Endothelial cell (in vitro differentiated cells): ENCODE measurements around the gene ADAT2. TPM values are rescaled to one million over a fixed set of nuclear protein-coding genes. Genes with fewer than 3 reads are reported as not detected.
A peak's percentile ranks its signal among the peaks of the same experiment; 100 is the strongest.

Experiments used
- DNase-seq: peaks from one replicate; pipeline ENCODE4 v3.0.0; 2021; ENCODE audit warnings: low spot score
- H3K27ac Mint-ChIP-seq: one replicate; pipeline ENCODE4 v1.8.0; 2021; ENCODE audit warnings: mixed read lengths, inconsistent platforms; ENCODE audit not compliant: unreplicated experiment
- H3K27me3 Mint-ChIP-seq: one replicate; pipeline ENCODE4 v1.8.0; 2021; ENCODE audit warnings: mild to moderate bottlenecking, moderate library complexity, mixed read lengths, inconsistent platforms; ENCODE audit not compliant: unreplicated experiment
- H3K36me3 Mint-ChIP-seq: one replicate; pipeline ENCODE4 v1.8.0; 2021; ENCODE audit warnings: mild to moderate bottlenecking, low read depth, mixed read lengths, inconsistent platforms; ENCODE audit not compliant: unreplicated experiment
- H3K4me1 Mint-ChIP-seq: one replicate; pipeline ENCODE4 v1.8.0; 2021; ENCODE audit warnings: mild to moderate bottlenecking, mixed read lengths, inconsistent platforms; ENCODE audit not compliant: unreplicated experiment
- H3K4me3 Mint-ChIP-seq: one replicate; pipeline ENCODE4 v1.8.0; 2021; ENCODE audit warnings: mild to moderate bottlenecking, mixed read lengths, inconsistent platforms; ENCODE audit not compliant: unreplicated experiment
- H3K9me3 Mint-ChIP-seq: one replicate; pipeline ENCODE4 v1.8.0; 2021; ENCODE audit warnings: mixed read lengths, inconsistent platforms; ENCODE audit not compliant: unreplicated experiment
- total RNA-seq: library from RNA; stranded (reverse); fragmentation: NEBNext Ultra II Directional; extraction: Animal tissue kit (Norgen Biotek cat#: 25700); gene quantifications from one replicate; pipeline ENCODE4 v1.2.1, GENCODE V29; 2021; ENCODE audit not compliant: unreplicated experiment
- TF ChIP-seq, protein P1 (sequence below): fragments of 200-600 bp; sonication (generic); IDR thresholded peaks from one replicate; pipeline ENCODE4 v1.5.0; 2021; ENCODE audit warnings: antibody characterized with exemption; ENCODE audit not compliant: unreplicated experiment

Gene ADAT2
- total RNA-seq, 1 donor from 2014 or later = 10.0 TPM

DNA sequence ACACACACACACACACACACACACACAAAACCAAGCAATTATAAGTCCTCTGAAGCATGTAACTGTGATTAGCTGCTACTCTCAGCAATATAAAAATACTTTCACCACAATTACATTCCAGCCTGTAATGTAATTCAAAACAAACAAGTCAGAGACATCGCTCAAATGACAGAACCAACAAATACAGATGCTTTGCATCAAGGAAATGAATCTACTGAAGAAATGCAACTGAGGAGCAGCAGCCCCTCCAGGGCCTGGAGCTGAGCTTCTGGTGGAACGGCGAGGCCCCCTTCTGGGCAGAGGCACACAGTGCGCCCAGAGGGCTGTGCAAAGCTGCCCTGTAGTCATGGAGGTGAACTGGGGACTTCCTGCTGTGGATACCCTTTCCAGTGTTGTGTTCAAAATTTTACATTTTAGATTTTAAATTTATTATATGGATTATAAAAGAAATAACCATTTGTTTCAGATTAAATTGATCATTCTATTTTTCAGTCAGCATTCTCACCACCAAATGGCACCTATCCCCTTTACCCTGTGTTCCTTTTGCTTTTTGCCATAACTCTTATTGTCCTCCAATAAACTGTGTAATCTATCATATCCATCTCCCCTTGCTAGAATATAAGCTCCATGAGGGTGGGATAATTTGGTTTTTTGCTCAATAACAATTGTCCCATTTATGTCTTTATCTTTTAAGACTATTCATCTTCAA lies 23.2 kb downstream of the ADAT2 start:
- Mint-ChIP-seq H3K4me1 (no peaks in the 10 kb centered on the region), H3K27me3 (no peaks in the 10 kb centered on the region), H3K27ac (no peak overlapping the region), H3K4me3 (no peak overlapping the region), H3K9me3 (no peaks in the 10 kb centered on the region), H3K36me3 (no peaks in the 10 kb centered on the region)
- TF ChIP-seq, protein P1, sequence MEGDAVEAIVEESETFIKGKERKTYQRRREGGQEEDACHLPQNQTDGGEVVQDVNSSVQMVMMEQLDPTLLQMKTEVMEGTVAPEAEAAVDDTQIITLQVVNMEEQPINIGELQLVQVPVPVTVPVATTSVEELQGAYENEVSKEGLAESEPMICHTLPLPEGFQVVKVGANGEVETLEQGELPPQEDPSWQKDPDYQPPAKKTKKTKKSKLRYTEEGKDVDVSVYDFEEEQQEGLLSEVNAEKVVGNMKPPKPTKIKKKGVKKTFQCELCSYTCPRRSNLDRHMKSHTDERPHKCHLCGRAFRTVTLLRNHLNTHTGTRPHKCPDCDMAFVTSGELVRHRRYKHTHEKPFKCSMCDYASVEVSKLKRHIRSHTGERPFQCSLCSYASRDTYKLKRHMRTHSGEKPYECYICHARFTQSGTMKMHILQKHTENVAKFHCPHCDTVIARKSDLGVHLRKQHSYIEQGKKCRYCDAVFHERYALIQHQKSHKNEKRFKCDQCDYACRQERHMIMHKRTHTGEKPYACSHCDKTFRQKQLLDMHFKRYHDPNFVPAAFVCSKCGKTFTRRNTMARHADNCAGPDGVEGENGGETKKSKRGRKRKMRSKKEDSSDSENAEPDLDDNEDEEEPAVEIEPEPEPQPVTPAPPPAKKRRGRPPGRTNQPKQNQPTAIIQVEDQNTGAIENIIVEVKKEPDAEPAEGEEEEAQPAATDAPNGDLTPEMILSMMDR = peak; percentile 80
- peak; percentile 81 for DNase-seq

DNA sequence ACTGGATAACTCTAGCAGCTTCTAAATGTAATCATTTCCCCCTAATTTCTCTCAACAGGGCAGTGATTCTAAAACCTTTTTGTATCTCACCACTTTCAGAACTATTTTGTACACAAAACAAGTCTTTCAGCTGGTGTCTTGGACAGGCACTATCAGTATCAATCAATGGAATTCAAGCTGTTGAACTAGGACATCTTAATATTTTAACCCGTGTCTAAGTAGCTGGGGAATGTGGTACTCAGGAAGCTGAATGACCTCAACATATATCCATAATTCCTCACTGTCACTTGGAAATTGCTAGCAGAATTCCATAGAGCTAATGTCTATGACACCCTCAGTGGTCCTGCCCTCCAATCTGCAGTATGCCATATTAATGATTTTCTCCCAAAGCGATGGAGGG lies 24.5 kb downstream of the ADAT2 start:
- TF ChIP-seq, protein P1 = no peak
- no peak for DNase-seq
- Mint-ChIP-seq H3K4me1 (no peaks in the 10 kb centered on the region), H3K36me3 (no peaks in the 10 kb centered on the region), H3K4me3 (no peak overlapping the region), H3K27ac (no peak overlapping the region), H3K9me3 (no peaks in the 10 kb centered on the region), H3K27me3 (no peaks in the 10 kb centered on the region)

DNA sequence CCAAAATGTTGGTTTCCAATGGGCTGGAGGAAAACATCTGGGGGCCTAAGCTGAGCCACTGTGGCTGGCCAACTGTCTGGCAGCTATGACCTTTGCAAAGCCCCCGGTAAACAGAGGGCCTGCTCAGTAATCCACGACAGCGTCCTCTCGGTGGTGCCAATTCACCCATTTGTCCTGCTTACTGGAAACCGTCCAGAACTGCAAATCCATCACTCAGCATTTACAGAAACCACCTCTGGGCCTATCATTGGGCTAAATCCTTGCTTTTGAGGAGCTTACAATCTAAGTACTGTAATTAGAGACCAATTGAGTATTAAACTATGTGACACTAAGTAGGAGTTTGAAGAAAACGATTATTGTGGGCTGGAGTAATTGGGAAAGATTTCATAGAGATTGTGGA lies 31.0 kb downstream of the ADAT2 start:
- Mint-ChIP-seq H3K27ac (no peak overlapping the region), H3K27me3 (no peaks in the 10 kb centered on the region), H3K9me3 (no peaks in the 10 kb centered on the region), H3K36me3 (no peaks in the 10 kb centered on the region), H3K4me3 (no peak overlapping the region), H3K4me1 (no peaks in the 10 kb centered on the region)
- no peak for DNase-seq
- TF ChIP-seq, protein P1 = no peak

DNA sequence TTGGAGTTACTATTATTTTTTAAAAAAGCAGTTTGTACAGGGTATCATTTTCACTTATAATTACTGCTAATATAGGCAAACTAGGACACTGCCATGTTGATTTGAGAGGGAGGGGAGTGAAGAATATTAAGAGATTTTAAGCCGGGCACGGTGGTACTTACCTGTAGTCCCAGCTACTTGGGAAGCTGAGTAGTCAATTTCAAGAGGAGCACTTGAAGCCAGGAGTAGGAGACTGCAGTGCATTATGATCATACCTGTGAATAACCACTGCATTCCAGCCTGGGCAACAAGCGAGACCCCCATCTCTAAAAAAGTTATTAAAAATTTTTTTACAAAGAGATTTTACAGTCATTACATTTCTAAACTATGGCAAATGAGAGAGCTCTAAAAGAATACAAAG lies 35.7 kb downstream of the ADAT2 start:
- H3K4me1 Mint-ChIP-seq = no peaks in the 10 kb centered on the region
- H3K9me3 Mint-ChIP-seq = no peaks in the 10 kb centered on the region
- no peaks in the 10 kb centered on the region for H3K36me3 Mint-ChIP-seq
- no peak overlapping the region for H3K4me3 Mint-ChIP-seq
- H3K27me3 Mint-ChIP-seq = peaks cover 3% of the 10 kb centered on the region
- DNase-seq = no peak
- TF ChIP-seq, protein P1 = no peak
- no peak overlapping the region for H3K27ac Mint-ChIP-seq

DNA sequence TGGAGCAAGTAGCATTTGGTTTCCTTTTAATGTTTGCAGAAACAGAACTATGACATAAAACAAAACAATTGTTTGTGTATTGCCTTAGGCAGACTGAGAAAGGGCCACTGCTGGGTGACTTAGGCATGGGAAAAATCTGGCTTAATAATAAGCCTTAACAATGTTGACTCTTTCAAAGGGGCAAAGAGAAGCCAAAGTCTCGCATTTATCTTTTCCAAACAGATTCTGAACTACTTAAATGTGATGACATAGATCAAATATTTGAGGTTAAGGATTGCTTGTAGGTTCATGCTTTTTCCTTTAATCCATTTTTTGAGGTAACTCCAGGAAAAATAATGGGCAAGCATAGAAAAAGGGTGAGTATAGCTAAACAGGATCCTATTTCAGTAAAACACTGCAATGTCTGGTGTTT lies 39.6 kb downstream of the ADAT2 start:
- Mint-ChIP-seq H3K9me3 (no peaks in the 10 kb centered on the region), H3K27ac (no peak overlapping the region), H3K4me1 (no peaks in the 10 kb centered on the region), H3K4me3 (no peak overlapping the region), H3K27me3 (peaks cover 3% of the 10 kb centered on the region), H3K36me3 (no peaks in the 10 kb centered on the region)
- no peak for DNase-seq
- TF ChIP-seq, protein P1 = no peak
